ENCODE measurements around the gene TEX35. TPM values are rescaled to one million over a fixed set of nuclear protein-coding genes. Genes with fewer than 3 reads are reported as not detected.

Gene TEX35
- total and polyA plus RNA-seq, 5 donors from 2014 or later: not detected

- no peak overlapping the region for H3K27ac ChIP-seq (ENCODE audit: insufficient read depth, low read length, poor library complexity, severe bottlenecking)
- Mint-ChIP-seq H3K4me3 (no peak overlapping the region), H3K4me1 (peaks cover 0 to 2% (median under 1%) of the 10 kb centered on the region in 4 donors), H3K36me3 (no peaks in the 10 kb centered on the region), H3K9me3 (no peaks in the 10 kb centered on the region), H3K27ac (no peak overlapping the region), H3K27me3 (no peaks in the 10 kb centered on the region)
- no peaks in the 10 kb centered on the region for H3K36me3 ChIP-seq (ENCODE audit: control insufficient read depth, insufficient read depth, low read length)
- H3K4me1 ChIP-seq (ENCODE audit: control insufficient read depth, insufficient read depth, low read length, poor library complexity, severe bottlenecking): peaks cover 3% of the 10 kb centered on the region
- no peaks in the 10 kb centered on the region for H3K27me3 ChIP-seq (ENCODE audit: control insufficient read depth, insufficient read depth, low read length)
- no peaks in the 10 kb centered on the region for H3K9me3 ChIP-seq (ENCODE audit: control insufficient read depth in 2 of 2, low read length in 2 of 2)
- ATAC-seq (ENCODE audit: low read depth in 2 of 2): no peak
- no peak overlapping the region for H3K4me3 ChIP-seq (ENCODE audit: low read depth, low read length)
- no peak for DNase-seq
Observed at GRCh38 chr1:178528228-178528952, 15.5 kb downstream of the TEX35 start.

DNA sequence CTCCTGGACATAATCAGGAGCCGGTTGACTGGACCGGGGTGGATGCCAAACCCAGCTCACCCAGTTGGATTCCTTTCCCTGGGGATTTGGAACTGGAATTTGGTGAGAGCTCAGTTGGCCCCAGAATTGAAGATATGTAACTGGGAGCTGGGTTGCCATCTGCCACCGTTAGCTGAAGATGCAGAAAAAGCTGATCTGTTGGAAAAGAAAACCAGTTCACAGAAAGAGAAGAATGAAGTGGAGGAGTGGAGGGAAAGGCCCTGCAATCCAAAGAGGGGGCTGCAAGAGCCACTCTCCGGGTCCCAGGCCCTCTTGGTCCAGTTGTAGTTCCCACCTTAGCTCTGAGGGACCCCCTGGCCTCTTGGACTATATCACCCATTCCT, 16.0 kb downstream of the TEX35 start:
- H3K27me3 Mint-ChIP-seq: no peaks in the 10 kb centered on the region
- no peaks in the 10 kb centered on the region for H3K36me3 Mint-ChIP-seq
- Histone ChIP-seq H3K4me1 (ENCODE audit: control insufficient read depth, insufficient read depth, low read length, poor library complexity, severe bottlenecking) (peaks cover 3% of the 10 kb centered on the region), H3K36me3 (ENCODE audit: control insufficient read depth, insufficient read depth, low read length) (no peaks in the 10 kb centered on the region), H3K27me3 (ENCODE audit: control insufficient read depth, insufficient read depth, low read length) (no peaks in the 10 kb centered on the region), H3K27ac (ENCODE audit: insufficient read depth, low read length, poor library complexity, severe bottlenecking) (no peak overlapping the region), H3K4me3 (ENCODE audit: low read depth, low read length) (no peak overlapping the region), H3K9me3 (ENCODE audit: control insufficient read depth in 2 of 2, low read length in 2 of 2) (no peaks in the 10 kb centered on the region)
- H3K4me3 Mint-ChIP-seq: no peak overlapping the region
- peak overlapping the region in 1 of 3 donors; percentile 38 for H3K27ac Mint-ChIP-seq
- no peaks in the 10 kb centered on the region for H3K9me3 Mint-ChIP-seq
- DNase-seq: no peak
- H3K4me1 Mint-ChIP-seq: peaks cover 0 to 2% (median under 1%) of the 10 kb centered on the region in 4 donors
- no peak for ATAC-seq (ENCODE audit: low read depth in 2 of 2)

GRCh38 chr1:178529364-178530036, 16.6 kb downstream of the TEX35 start:
- Mint-ChIP-seq H3K27ac (peak overlapping the region in 1 of 3 donors; percentile 38), H3K36me3 (no peaks in the 10 kb centered on the region), H3K27me3 (no peaks in the 10 kb centered on the region), H3K4me3 (no peak overlapping the region), H3K4me1 (peaks cover 0 to 2% (median under 1%) of the 10 kb centered on the region in 4 donors), H3K9me3 (no peaks in the 10 kb centered on the region)
- no peaks in the 10 kb centered on the region for H3K36me3 ChIP-seq (ENCODE audit: control insufficient read depth, insufficient read depth, low read length)
- H3K4me3 ChIP-seq (ENCODE audit: low read depth, low read length): no peak overlapping the region
- no peaks in the 10 kb centered on the region for H3K9me3 ChIP-seq (ENCODE audit: control insufficient read depth in 2 of 2, low read length in 2 of 2)
- ATAC-seq (ENCODE audit: low read depth in 2 of 2): no peak
- no peaks in the 10 kb centered on the region for H3K27me3 ChIP-seq (ENCODE audit: control insufficient read depth, insufficient read depth, low read length)
- peaks cover 3% of the 10 kb centered on the region for H3K4me1 ChIP-seq (ENCODE audit: control insufficient read depth, insufficient read depth, low read length, poor library complexity, severe bottlenecking)
- DNase-seq: no peak
- H3K27ac ChIP-seq (ENCODE audit: insufficient read depth, low read length, poor library complexity, severe bottlenecking): no peak overlapping the region

DNA sequence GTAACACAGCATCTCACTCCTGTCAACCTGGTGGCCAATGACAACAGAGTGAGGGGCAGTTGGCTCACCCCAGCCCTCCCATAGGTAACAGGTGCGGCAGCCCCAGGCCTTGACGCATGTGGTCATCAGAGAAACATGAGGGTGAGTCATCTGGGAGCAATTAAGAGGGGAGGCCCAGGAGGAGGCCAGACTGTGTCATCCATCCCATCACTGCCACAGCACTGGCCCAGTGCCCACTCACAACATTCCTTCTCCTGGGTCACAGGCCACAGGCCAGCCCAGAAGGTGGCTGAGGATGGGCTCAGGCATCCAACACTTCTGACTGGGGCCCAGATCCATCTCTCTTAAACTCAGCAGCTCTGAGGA, 17.1 kb downstream of the TEX35 start:
- H3K4me3 Mint-ChIP-seq: no peak overlapping the region
- H3K9me3 ChIP-seq (ENCODE audit: control insufficient read depth in 2 of 2, low read length in 2 of 2): no peaks in the 10 kb centered on the region
- H3K4me1 ChIP-seq (ENCODE audit: control insufficient read depth, insufficient read depth, low read length, poor library complexity, severe bottlenecking): peaks cover 3% of the 10 kb centered on the region
- no peaks in the 10 kb centered on the region for H3K27me3 Mint-ChIP-seq
- H3K27ac Mint-ChIP-seq: peak overlapping the region in 1 of 3 donors; percentile 38
- no peaks in the 10 kb centered on the region for H3K36me3 Mint-ChIP-seq
- H3K4me3 ChIP-seq (ENCODE audit: low read depth, low read length): no peak overlapping the region
- H3K9me3 Mint-ChIP-seq: no peaks in the 10 kb centered on the region
- peaks cover 0 to 2% (median under 1%) of the 10 kb centered on the region in 4 donors for H3K4me1 Mint-ChIP-seq
- no peak for DNase-seq
- no peaks in the 10 kb centered on the region for H3K36me3 ChIP-seq (ENCODE audit: control insufficient read depth, insufficient read depth, low read length)
- H3K27me3 ChIP-seq (ENCODE audit: control insufficient read depth, insufficient read depth, low read length): no peaks in the 10 kb centered on the region
- ATAC-seq (ENCODE audit: low read depth in 2 of 2): no peak
- no peak overlapping the region for H3K27ac ChIP-seq (ENCODE audit: insufficient read depth, low read length, poor library complexity, severe bottlenecking)

DNA sequence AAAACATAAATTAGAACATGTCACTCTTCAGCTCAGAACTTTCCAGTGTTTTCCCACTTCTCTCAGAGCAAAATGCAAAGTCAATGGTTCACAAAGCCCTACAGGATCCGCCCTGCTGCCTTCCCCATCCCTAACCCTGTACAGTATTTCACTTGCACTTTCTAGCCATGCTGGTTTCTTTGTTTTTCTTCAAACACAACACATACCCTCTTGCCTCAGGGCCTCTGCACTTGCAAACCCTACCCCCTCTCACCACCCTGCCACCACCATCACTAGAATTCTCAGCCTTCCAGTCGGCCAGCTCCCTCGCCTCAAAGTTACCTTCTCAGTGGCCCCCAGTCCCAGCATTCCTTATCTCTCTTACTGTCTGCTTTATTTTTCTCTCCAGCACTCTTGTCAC, 17.6 kb downstream of the TEX35 start:
- H3K27ac ChIP-seq (ENCODE audit: insufficient read depth, low read length, poor library complexity, severe bottlenecking): no peak overlapping the region
- Mint-ChIP-seq H3K9me3 (no peaks in the 10 kb centered on the region), H3K27me3 (peaks cover under 1% of the 10 kb centered on the region), H3K4me3 (no peak overlapping the region), H3K4me1 (peaks cover 0 to 2% (median under 1%) of the 10 kb centered on the region in 4 donors), H3K36me3 (no peaks in the 10 kb centered on the region), H3K27ac (no peak overlapping the region)
- no peak for DNase-seq
- no peak overlapping the region for H3K4me3 ChIP-seq (ENCODE audit: low read depth, low read length)
- H3K27me3 ChIP-seq (ENCODE audit: control insufficient read depth, insufficient read depth, low read length): no peaks in the 10 kb centered on the region
- H3K4me1 ChIP-seq (ENCODE audit: control insufficient read depth, insufficient read depth, low read length, poor library complexity, severe bottlenecking): peaks cover 3% of the 10 kb centered on the region
- no peaks in the 10 kb centered on the region for H3K9me3 ChIP-seq (ENCODE audit: control insufficient read depth in 2 of 2, low read length in 2 of 2)
- ATAC-seq (ENCODE audit: low read depth in 2 of 2): no peak
- no peaks in the 10 kb centered on the region for H3K36me3 ChIP-seq (ENCODE audit: control insufficient read depth, insufficient read depth, low read length)

GRCh38 chr1:178531887-178532286, 19.0 kb downstream of the TEX35 start:
- H3K27ac ChIP-seq (ENCODE audit: insufficient read depth, low read length, poor library complexity, severe bottlenecking): no peak overlapping the region
- no peak overlapping the region for H3K4me3 ChIP-seq (ENCODE audit: low read depth, low read length)
- peaks cover 5% of the 10 kb centered on the region for H3K27me3 Mint-ChIP-seq
- H3K9me3 ChIP-seq (ENCODE audit: control insufficient read depth in 2 of 2, low read length in 2 of 2): no peaks in the 10 kb centered on the region
- H3K4me1 Mint-ChIP-seq: peaks cover 0 to 2% (median under 1%) of the 10 kb centered on the region in 4 donors
- H3K4me1 ChIP-seq (ENCODE audit: control insufficient read depth, insufficient read depth, low read length, poor library complexity, severe bottlenecking): peaks cover 3% of the 10 kb centered on the region
- peak in 1 of 2 donors; percentile 29 for ATAC-seq (ENCODE audit: low read depth in 2 of 2)
- H3K27me3 ChIP-seq (ENCODE audit: control insufficient read depth, insufficient read depth, low read length): no peaks in the 10 kb centered on the region
- DNase-seq: no peak
- H3K36me3 ChIP-seq (ENCODE audit: control insufficient read depth, insufficient read depth, low read length): no peaks in the 10 kb centered on the region
- no peaks in the 10 kb centered on the region for H3K9me3 Mint-ChIP-seq
- no peak overlapping the region for H3K27ac Mint-ChIP-seq
- H3K4me3 Mint-ChIP-seq: peak overlapping the region in 1 of 4 donors; percentile 25
- no peaks in the 10 kb centered on the region for H3K36me3 Mint-ChIP-seq

DNA sequence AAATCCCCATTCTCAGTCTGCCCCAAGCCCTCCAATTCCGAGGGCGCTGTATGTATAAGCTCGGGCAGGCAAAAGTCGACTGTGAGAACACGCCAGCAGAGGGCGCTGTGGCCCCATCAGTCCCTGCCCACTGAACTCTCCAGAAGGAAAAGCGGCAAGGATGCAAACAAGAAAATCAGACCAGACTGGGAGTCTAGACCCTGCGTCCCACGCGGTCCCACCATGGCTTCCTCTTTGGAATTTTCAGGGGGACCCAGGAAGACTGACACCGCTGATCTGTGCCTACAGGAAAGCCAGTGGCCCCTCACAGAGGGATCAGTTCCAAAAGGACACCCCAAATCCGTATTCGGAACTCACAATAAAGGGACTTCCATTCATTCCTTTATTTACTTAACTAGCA, 19.5 kb downstream of the TEX35 start:
- H3K9me3 Mint-ChIP-seq: no peaks in the 10 kb centered on the region
- ATAC-seq (ENCODE audit: low read depth in 2 of 2) (peak; percentile 73 to 74), DNase-seq (peak; percentile 42 to 64 (median 61))
- Histone ChIP-seq H3K27ac (ENCODE audit: insufficient read depth, low read length, poor library complexity, severe bottlenecking) (no peak overlapping the region), H3K27me3 (ENCODE audit: control insufficient read depth, insufficient read depth, low read length) (no peaks in the 10 kb centered on the region), H3K4me3 (ENCODE audit: low read depth, low read length) (no peak overlapping the region), H3K36me3 (ENCODE audit: control insufficient read depth, insufficient read depth, low read length) (no peaks in the 10 kb centered on the region), H3K4me1 (ENCODE audit: control insufficient read depth, insufficient read depth, low read length, poor library complexity, severe bottlenecking) (peaks cover 3% of the 10 kb centered on the region), H3K9me3 (ENCODE audit: control insufficient read depth in 2 of 2, low read length in 2 of 2) (no peaks in the 10 kb centered on the region)
- H3K4me3 Mint-ChIP-seq: peak overlapping the region in 1 of 4 donors; percentile 25
- peaks cover 0 to 2% (median under 1%) of the 10 kb centered on the region in 4 donors for H3K4me1 Mint-ChIP-seq
- H3K27ac Mint-ChIP-seq: no peak overlapping the region
- no peaks in the 10 kb centered on the region for H3K36me3 Mint-ChIP-seq
- H3K27me3 Mint-ChIP-seq: peaks cover 5% of the 10 kb centered on the region
